EH (cell line): ENCODE data around the gene GPC6.
A peak's percentile ranks its signal among the peaks of the same experiment; 100 is the strongest.

Experiments used
- DNase-seq: peaks from one replicate; pipeline ENCODE4 v3.0.0-alpha.2; 2015; ENCODE audit warnings: low read depth

The GPC6 gene

DNA sequence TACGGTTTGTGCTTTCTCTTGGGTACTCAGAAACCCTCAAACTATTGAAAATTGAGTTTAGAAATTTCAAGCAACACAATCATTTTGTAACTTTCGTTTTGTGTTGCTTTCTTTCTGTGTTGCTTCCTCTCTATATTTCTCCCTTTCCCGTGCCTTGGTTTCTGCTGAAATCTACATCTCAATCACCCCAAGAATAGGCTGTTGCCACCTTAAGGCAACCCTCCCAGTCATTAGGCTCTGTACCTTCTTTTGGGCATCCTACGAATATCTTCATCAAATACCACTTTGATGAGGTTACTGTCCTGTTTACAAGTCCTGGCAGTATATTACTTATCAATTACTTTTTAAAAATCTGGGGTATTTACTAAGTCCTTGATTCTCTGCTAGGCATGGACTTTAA, 621.6 kb downstream of the GPC6 start:
- no peak for DNase-seq

GRCh38 chr13:93851236-93851635, 624.6 kb downstream of the GPC6 start:
- DNase-seq, result no peak

- no peak for DNase-seq
Observed at GRCh38 chr13:93853912-93854311, 627.3 kb downstream of the GPC6 start.

DNA sequence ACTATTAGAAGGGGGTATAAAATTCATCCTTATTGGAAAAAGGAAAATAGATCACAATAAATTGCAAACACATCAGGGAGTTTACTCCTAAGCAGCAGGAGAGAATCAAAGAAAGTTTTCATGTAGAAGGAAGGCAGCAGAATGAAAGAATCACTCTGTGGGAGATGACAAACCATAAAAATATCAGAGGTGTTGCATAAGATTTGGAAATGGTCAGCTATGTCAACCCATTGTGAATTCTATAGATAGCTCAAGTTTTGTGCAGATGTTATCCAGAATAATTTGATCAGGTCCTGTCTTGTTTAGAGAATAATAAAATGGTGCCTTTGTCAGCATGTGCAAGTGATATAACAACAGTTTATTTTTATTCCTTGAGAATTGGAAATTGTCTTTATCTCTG, 630.5 kb downstream of the GPC6 start:
- DNase-seq, result no peak

GRCh38 chr13:93859716-93860115, 633.1 kb downstream of the GPC6 start:
- peak; percentile 8 for DNase-seq

DNA sequence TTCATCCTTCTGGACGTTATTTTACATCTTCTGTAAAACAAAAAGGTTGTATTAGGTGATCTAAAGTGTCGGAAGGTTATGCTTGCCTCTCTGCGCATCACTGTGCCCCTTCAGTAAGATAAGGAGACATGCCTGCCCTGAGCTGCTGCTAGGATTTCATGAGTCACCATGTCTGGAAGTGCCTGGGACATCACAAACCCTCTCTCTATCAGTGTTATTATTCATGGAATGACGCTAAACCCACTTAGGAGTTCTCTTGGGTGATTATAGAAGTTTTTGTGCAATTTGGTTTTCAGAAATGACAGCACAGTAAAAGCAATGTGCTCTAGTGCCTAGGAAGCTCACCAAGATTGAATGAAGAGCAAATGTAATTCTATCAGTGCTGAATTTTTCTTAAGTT, 635.2 kb downstream of the GPC6 start:
- peak; percentile 68 for DNase-seq

GRCh38 chr13:93862259-93862658, 635.7 kb downstream of the GPC6 start:
- DNase-seq, result peak; percentile 8

DNA sequence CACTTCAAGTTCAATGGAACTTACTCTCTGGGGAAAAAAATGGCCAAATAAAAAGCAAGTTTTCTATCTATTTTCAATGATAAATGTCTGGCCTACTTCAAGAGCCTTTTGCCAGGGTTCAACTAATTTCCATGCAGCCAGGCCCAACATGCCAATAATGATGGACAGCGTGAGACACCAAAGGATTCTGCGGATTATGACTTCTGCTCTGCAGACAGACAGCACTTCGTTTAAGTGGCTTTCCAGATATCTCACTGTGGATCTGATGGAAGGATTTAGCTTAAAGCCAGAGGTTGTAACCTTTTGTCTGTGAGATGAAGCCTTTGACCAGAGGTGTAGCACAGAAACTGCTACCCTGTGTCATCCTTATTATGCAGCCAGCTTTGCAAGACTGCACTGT, 638.6 kb downstream of the GPC6 start:
- DNase-seq, result no peak

DNA sequence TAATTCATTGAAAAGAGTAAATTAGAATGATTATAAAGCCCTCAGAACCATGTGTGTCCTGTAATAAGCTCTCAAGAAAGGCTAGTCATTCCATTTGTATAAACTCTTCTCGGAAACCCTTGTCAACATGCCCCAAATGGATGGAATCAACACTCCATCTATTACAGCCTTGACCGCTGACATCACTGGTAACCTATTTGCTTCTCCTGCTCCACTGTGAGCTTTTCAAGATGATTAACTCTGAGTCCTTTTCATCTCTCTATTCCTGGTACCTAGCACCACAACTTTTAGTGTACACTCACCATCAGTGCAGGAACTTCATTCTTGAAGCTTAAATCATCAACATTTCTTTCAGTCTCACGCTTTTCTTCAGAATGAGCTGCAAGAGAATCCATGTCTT, 640.9 kb downstream of the GPC6 start:
- DNase-seq, result peak; percentile 7

GRCh38 chr13:93872376-93872775, 645.8 kb downstream of the GPC6 start:
- no peak for DNase-seq

DNA sequence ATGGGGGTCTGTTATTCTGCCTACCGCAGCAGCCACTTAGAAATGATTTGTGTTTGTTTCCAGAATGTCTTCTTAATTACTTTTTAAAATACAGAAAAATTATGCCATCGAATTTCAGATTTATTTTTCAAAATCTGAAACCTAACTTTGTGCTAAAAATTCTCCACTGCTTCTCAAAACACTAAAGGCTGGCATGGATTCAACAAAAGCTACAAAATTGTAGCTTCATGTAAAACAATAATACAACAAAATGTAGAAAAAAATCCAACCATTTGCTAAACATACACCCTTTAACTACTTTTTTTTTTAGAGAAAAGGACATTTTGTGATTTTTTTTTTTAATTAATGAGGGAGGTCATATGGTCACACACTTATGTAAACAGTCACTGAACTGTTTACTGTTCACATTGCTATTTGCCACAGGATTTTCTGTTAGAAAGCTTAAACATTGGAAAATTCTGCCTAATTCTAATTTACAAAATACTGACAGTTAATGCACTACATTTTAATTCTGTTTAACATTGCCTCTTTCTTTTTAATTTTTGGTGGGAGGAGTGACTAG, 646.3 kb downstream of the GPC6 start:
- no peak for DNase-seq

GRCh38 chr13:93875547-93875946, 648.9 kb downstream of the GPC6 start:
- DNase-seq, result peak; percentile 18

DNA sequence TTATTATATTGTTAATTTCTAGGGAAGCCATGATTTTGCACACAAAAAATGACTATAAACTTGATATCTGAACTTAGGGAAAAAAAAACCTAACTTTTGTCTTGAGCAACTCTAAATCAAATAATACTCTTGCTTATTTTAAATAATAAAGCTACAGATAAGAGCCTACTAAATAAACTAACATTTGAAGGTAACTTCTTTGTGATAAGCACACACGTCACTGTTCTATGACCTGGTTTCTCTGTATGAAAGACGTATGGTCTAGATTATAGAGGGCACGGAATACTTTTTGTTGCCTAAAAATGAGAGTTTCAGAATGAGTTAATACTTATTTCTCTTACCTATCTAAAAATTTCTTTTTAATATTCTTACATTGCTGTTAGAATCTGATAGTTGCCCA, 649.6 kb downstream of the GPC6 start:
- DNase-seq, result no peak

GRCh38 chr13:93878675-93879074, 652.1 kb downstream of the GPC6 start:
- no peak for DNase-seq

GRCh38 chr13:93881411-93881810, 654.8 kb downstream of the GPC6 start:
- DNase-seq, result peak; percentile 6

DNA sequence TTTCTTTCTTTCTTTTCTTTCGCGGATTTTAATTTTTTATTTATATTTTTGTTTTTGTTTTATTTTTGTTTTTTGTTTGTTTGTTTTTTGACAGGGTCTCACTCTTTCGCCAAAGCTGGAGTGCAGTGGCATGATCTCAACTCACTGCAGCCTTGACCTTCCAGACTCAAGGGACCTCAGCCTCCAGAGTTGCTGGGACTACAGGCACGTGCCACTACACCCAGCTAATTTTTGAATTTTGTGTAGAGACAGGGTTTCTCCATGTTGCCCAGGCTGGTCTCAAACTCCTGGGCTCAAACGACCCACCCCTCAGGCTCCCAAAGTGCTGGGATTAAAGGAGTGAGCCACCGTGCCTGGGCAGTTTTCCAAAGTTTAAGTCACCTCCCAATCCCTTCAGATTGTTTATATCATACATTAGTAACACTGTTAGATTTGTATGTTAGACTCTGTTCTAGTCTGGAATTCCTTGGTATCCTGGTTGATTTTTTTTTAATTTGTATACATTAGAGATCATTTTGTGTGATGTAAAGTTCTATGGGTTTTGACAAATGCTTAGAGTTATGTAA, 655.6 kb downstream of the GPC6 start:
- DNase-seq, result peak; percentile 10

- no peak for DNase-seq
Observed at GRCh38 chr13:93889430-93889951, 662.9 kb downstream of the GPC6 start.

DNA sequence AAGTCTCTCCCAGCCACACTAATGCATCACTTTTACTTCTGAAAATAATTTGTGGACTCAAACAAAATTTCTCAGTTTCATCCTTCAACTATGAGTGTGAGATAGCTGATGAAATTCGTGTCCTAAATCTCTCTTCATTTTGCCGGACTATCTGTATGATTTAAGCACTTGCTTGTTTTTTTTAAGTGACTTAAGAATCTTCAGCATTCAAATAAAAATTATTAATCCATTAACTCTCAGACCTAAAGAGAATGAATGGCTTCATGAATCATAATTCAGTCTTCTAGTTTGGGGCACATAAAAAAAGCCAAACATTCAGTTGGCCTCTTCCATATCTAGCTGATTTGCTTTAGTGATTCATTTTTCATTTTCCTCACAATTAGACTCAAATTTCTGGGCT, 673.4 kb downstream of the GPC6 start:
- peak; percentile 1 for DNase-seq

DNA sequence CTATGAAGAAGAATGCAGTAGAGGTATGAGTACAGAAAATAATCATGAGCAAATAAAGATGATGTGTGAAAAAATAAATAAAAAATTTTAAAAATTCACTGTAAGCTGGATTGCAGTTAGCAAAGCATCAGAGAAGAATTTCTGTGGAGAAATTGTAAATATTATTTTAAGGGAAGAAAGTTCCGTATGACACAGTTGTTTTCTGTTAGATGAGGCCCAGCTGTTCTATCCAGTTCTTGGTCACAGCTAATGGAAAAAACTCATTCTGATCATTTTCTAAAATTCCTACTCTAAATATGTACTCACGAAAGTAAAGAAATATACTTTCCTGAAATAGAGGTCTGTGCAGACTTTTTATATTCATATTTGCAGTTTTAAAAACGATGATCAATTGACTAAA, 674.1 kb downstream of the GPC6 start:
- no peak for DNase-seq

DNA sequence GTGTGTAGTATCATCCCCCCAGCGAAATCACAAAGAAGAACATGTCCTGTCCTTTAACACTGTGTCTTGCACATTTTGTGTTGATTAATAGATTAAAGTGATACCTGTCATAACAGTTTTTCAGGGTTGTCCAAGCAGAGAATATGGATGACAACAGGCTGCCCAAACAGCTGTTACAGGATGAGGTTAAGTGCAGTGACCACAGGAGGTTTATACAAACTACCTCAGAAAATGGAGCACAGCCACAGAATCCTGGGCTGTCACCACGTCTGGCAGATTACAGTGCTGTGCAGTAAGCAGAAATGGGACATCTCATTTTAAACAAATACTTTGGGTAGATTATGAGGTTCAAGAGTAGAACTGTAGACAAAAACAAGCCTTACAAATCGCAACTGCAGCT, 677.3 kb downstream of the GPC6 start:
- no peak for DNase-seq

DNA sequence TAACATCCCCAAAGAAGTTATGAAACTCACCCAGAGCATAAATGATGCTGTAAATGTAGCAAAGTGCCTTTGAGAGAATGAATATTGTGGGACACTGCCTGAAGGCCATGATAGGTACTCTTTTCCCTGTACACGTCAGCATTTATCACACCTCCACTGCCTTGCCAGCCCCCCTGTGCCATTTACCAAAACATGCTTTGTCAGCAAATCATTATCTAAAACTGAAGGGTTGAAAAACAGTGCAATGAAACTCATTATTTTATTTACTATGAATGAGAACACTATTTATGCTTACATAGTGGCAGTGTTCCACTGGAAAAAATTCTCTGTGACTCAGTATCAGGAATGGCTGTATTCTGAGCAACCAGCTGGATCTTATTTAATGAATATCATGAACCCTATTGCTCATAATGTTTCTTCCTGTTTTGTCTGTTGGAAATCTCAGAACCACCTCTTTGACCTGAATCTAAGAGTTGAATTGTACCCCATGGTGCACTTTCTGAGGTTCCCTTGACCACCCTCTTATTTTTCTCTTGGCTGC, 688.7 kb downstream of the GPC6 start:
- DNase-seq, result peak; percentile 9

DNA sequence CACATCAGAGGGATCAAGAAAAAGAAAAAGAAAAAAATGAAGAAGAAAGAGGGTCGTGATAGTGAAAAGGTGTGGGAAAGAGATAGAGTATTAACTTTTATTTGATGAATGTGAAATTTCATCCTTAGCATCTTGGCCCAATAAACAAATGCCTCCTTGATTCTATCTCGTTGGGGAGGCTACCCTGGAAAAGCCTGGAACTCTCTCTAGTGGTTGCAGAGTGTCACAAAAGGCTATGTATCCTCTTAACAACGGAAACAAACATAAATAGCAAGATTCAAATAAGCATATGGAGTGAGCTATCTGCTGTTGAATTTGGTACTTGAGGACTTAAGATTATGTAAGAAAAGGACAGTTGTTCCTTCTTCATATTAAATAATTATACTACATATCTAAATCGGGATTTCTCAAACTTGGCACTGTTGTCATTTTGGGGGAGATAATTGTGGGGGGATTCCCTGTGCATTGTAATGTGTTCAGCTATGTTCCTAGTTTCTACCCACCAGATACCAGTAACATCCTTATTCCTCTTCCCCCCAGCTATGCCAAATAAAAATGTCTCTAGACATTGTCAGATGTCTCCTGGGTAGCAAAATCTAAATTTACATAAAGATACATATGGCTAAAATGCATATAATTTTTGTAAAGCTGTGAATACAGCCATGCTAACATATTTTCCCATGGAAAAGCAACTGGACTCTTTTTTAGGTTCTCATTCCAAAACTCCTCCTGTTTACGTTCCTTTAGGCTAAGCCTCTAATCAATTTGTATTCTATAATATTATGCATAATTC, 695.7 kb downstream of the GPC6 start:
- DNase-seq, result no peak

DNA sequence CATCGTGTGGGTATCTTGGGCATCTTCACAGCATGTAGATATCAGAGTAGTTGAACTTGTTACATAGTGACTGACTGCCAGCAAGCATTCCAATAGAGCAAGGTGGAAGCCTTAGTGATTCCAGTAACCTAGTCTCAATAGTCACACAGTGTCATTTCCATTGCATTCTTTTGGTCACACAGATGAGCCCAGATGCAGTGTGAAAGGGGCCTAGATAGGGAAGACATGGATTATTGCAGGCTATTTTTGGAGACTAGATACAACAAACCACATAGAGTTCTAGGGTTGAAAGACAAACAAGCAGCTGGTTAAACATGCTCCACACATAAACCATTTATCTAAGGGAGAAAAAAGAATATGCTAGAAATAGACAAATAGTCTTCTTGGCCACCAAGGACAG, 699.4 kb downstream of the GPC6 start:
- DNase-seq, result no peak
